K562 (cell line): ENCODE results near the gene NARF. TPM values are rescaled to one million over a fixed set of nuclear protein-coding genes. Genes with fewer than 3 reads are reported as not detected.
A peak's percentile ranks its signal among the peaks of the same experiment; 100 is the strongest.

ENCODE experiments used
- ARID1B ChIP-seq: fragments of 450-650 bp; IDR thresholded peaks from 2 replicates; pipeline ENCODE4 v1.6.1; 2016; ENCODE audit warnings: antibody characterized with exemption, mild to moderate bottlenecking, inconsistent platforms
- BCOR ChIP-seq: fragments of 450-650 bp; IDR thresholded peaks from 2 replicates; pipeline ENCODE4 v1.6.1; 2016
- C11orf30 ChIP-seq: fragments of 450-650 bp; IDR thresholded peaks from 2 replicates; pipeline ENCODE4 v1.6.1; 2016; ENCODE audit warnings: low read depth, mild to moderate bottlenecking
- COPS2 ChIP-seq: fragments of 450-650 bp; conservative IDR thresholded peaks from 2 replicates; pipeline ENCODE4 v1.6.1; 2016; ENCODE audit warnings: mild to moderate bottlenecking, moderate library complexity
- DNMT1 ChIP-seq: fragments of 450-650 bp; IDR thresholded peaks from 2 replicates; pipeline ENCODE4 v1.6.1; 2016; ENCODE audit warnings: antibody characterized with exemption, mild to moderate bottlenecking
- EP400 ChIP-seq: fragments of 450-650 bp; IDR thresholded peaks from 2 replicates; pipeline ENCODE4 v1.6.1; 2017; ENCODE audit warnings: antibody characterized with exemption, mild to moderate bottlenecking, moderate library complexity
- HDAC1 ChIP-seq, 2 experiments: fragments of 450-650 bp; IDR thresholded peaks; 2 replicates each; pipeline ENCODE4 v1.6.1; 2016 to 2017; ENCODE audit warnings: inconsistent platforms in 1 of 2, mild to moderate bottlenecking in 1 of 2, moderate library complexity in 1 of 2
- MAFG ChIP-seq: fragments of 450-650 bp; conservative IDR thresholded peaks from 2 replicates; pipeline ENCODE4 v1.6.1; 2016; ENCODE audit warnings: missing genetic modification characterization, missing compliant biosample characterization
- NFIC ChIP-seq: fragments of 450-650 bp; IDR thresholded peaks from 2 replicates; pipeline ENCODE4 v1.6.1; 2017; ENCODE audit warnings: mild to moderate bottlenecking, inconsistent platforms
- NFYB ChIP-seq: IDR thresholded peaks from 2 replicates; pipeline ENCODE4 v1.6.1; 2011; ENCODE audit warnings: mild to moderate bottlenecking, moderate library complexity; ENCODE audit not compliant: insufficient read length; ENCODE audit errors: extremely low read depth
- RBM39 ChIP-seq: fragments of 200-400 bp; formaldehyde crosslinking; optimal IDR thresholded peaks from 2 replicates; pipeline ENCODE3; 2018; ENCODE audit warnings: low read depth, low read length
- SP2 ChIP-seq: IDR thresholded peaks from 2 replicates; pipeline ENCODE4 v1.6.1; 2011; ENCODE audit warnings: mild to moderate bottlenecking, low read depth, low read length, moderate library complexity; ENCODE audit not compliant: poor library complexity, severe bottlenecking; ENCODE audit errors: extremely low read depth
- SREBF1 ChIP-seq: fragments of 150-350 bp; IDR thresholded peaks from 2 replicates; pipeline ENCODE4 v1.6.1; 2014; ENCODE audit warnings: antibody characterized with exemption, low read depth, low read length, borderline replicate concordance
- SRSF3 ChIP-seq: fragments of 200-400 bp; formaldehyde crosslinking; IDR thresholded peaks from 2 replicates; pipeline ENCODE4 v1.6.1; 2016; ENCODE audit warnings: mild to moderate bottlenecking, low read length, moderate library complexity; ENCODE audit not compliant: insufficient read depth
- TOE1 ChIP-seq, 2 experiments: fragments of 450-650 bp in 1 of 2; sonication (generic) in 1 of 2; formaldehyde crosslinking in 1 of 2; IDR thresholded peaks; 2 replicates each; pipeline versions ENCODE4 v1.7.1 to v1.8.0; 2016 to 2022; ENCODE audit warnings: borderline replicate concordance in 2 of 2, mild to moderate bottlenecking in 2 of 2, antibody characterized with exemption in 1 of 2, inconsistent platforms in 1 of 2, low read depth in 1 of 2, missing genetic modification reagents in 1 of 2, moderate library complexity in 1 of 2
- ZFP1 ChIP-seq: fragments of 450-650 bp; formaldehyde crosslinking; IDR thresholded peaks from 2 replicates; pipeline ENCODE4 v1.4.0; 2020; ENCODE audit warnings: mild to moderate bottlenecking, mixed read lengths
- ZNF57 ChIP-seq: fragments of 450-650 bp; formaldehyde crosslinking; IDR thresholded peaks from 2 replicates; pipeline ENCODE4 v1.4.0; 2020; ENCODE audit warnings: mild to moderate bottlenecking, moderate library complexity
- polyA plus RNA-seq, 8 experiments: library from polyadenylated mRNA; depleted of rRNA in 4 of 8; stranded (reverse) in 5 of 8; unstranded in 3 of 8; fragments of >200 nt; fragmentation: Nextera tagmentation in 2 of 8; fragmentation: Illumina TruSeq in 1 of 8; extraction: Ambion mirVana in 2 of 8; extraction: Trizol in 1 of 8; gene quantifications; 2 replicates each; pipeline versions ENCODE4 v1.2.1 to v1.2.3, GENCODE V29; 2011 to 2014; ENCODE audit warnings: inconsistent platforms in 1 of 8, missing spikeins in 1 of 8
- total RNA-seq, 7 experiments: library from RNA; depleted of rRNA in 6 of 7; stranded (reverse); fragments of >200 nt in 6 of 7; fragmentation: Illumina TruSeq in 2 of 7; extraction: Trizol in 2 of 7; gene quantifications; 2 replicates each; pipeline versions ENCODE4 v1.2.1 to v1.2.3, GENCODE V29; 2011 to 2021; ENCODE audit warnings: low replicate concordance in 1 of 7
- TF ChIP-seq, protein P1 (sequence below): fragments of 450-650 bp; IDR thresholded peaks from 2 replicates; pipeline ENCODE4 v1.7.0; 2016; ENCODE audit warnings: borderline replicate concordance
- TF ChIP-seq, protein P2 (sequence below): fragments of 450-650 bp; formaldehyde crosslinking; IDR thresholded peaks from 2 replicates; pipeline ENCODE4 v1.4.0; 2020; ENCODE audit warnings: mild to moderate bottlenecking, moderate library complexity
- TF ChIP-seq, protein P3 (sequence below): fragments of 250-450 bp; sonication (Bioruptor Pico); IDR thresholded peaks from 2 replicates; pipeline ENCODE4 v1.9.0; 2021; ENCODE audit warnings: mild to moderate bottlenecking
- TF ChIP-seq, protein P4 (sequence below): fragments of 250-450 bp; sonication (Bioruptor Pico); IDR thresholded peaks from 2 replicates; pipeline ENCODE4 v1.5.0; 2021

The NARF gene
- total and polyA plus RNA-seq, 9 of the 15 experiments (the other 6 are each of a cell fraction or from before 2014, with no cell fraction given), result 60.4 to 423 (median 132) TPM

DNA sequence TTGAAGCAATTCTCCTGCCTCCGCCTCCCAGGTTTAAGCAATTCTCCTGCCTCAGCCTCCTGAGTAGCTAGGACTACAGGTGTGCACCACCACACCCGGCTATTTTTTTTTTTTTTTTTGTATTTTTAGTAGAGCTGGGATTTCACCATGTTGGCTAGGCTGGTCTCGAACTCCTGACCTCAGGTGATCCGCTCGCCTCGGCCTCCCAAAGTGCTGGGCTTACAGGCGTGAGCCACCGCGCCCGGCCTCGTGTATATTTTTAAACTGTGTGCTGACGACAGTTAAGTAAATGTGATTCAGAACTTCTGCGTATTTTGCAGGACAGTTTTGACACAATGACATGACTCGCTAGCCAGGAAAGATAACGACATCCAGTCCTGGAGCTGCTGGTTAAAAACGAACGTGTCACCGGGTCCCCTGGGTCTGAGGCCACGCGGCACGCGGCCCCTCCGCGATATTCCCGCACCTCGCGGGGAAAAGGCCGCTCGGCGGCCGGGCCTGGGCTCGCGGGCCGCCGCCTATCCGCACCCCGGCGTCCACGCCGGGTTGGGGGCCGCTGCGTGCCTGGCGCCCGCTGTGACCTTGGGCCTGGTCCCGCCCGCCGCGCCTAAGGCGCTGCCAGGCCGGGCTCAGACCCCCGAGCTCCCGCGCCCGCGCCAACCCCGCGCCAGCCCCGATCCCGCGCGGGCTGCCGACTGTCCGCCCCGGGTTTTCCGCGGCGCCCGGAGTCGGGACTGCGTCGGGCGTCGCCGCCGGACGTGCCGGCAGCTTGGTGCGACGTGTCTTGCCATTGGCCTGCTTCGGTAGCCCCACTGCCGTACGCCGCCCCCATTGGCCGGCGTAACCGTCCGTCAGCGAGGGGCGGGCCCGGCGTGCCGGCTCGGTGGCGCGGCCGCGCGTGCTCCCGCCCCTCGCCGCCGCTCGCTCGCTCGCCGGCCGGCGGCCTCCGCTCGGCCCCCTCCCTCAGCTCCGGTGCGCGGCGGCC lies 60.6 kb downstream of the NARF start, which contains the start of gene FOXK2 (continued):
- TF ChIP-seq, protein P1, sequence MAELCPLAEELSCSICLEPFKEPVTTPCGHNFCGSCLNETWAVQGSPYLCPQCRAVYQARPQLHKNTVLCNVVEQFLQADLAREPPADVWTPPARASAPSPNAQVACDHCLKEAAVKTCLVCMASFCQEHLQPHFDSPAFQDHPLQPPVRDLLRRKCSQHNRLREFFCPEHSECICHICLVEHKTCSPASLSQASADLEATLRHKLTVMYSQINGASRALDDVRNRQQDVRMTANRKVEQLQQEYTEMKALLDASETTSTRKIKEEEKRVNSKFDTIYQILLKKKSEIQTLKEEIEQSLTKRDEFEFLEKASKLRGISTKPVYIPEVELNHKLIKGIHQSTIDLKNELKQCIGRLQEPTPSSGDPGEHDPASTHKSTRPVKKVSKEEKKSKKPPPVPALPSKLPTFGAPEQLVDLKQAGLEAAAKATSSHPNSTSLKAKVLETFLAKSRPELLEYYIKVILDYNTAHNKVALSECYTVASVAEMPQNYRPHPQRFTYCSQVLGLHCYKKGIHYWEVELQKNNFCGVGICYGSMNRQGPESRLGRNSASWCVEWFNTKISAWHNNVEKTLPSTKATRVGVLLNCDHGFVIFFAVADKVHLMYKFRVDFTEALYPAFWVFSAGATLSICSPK, result peak; percentile 91; the same call in 1 of the 2 replicates
- TF ChIP-seq NFYB (peak; percentile 77), COPS2 (no peak), ZNF57 (CRISPR knock-in tag) (no peak), DNMT1 (no peak), ARID1B (peak; percentile 57), ZFP1 (no peak), NFIC (peak; percentile 15), MAFG (no peak), C11orf30 (no peak), EP400 (peak; percentile 93), RBM39 (no peak), SREBF1 (peak; percentile 96), HDAC1 (IDR thresholded peaks at IDR 0.05) (peak in 1 of 2 experiments; percentile 61; a peak in 2 of 4 replicates), SP2 (peak; percentile 85), SRSF3 (no peak), BCOR (peak; percentile 97), TOE1 (IDR thresholded peaks at IDR 0.05; ENCODE audit: borderline replicate concordance) (no peak), TOE1 (CRISPR knock-in tag; IDR thresholded peaks at IDR 0.05; ENCODE audit: borderline replicate concordance, low read depth) (no peak)
- TF ChIP-seq, protein P2, sequence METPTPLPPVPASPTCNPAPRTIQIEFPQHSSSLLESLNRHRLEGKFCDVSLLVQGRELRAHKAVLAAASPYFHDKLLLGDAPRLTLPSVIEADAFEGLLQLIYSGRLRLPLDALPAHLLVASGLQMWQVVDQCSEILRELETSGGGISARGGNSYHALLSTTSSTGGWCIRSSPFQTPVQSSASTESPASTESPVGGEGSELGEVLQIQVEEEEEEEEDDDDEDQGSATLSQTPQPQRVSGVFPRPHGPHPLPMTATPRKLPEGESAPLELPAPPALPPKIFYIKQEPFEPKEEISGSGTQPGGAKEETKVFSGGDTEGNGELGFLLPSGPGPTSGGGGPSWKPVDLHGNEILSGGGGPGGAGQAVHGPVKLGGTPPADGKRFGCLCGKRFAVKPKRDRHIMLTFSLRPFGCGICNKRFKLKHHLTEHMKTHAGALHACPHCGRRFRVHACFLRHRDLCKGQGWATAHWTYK (CRISPR knock-in tag), result peak; percentile 87; the same call in 1 of the 2 replicates
- TF ChIP-seq, protein P3, sequence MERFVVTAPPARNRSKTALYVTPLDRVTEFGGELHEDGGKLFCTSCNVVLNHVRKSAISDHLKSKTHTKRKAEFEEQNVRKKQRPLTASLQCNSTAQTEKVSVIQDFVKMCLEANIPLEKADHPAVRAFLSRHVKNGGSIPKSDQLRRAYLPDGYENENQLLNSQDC (CRISPR knock-in tag), result no peak
- TF ChIP-seq, protein P4, sequence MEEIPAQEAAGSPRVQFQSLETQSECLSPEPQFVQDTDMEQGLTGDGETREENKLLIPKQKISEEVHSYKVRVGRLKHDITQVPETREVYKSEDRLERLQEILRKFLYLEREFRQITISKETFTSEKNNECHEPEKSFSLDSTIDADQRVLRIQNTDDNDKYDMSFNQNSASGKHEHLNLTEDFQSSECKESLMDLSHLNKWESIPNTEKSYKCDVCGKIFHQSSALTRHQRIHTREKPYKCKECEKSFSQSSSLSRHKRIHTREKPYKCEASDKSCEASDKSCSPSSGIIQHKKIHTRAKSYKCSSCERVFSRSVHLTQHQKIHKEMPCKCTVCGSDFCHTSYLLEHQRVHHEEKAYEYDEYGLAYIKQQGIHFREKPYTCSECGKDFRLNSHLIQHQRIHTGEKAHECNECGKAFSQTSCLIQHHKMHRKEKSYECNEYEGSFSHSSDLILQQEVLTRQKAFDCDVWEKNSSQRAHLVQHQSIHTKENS (CRISPR knock-in tag), result no peak
